ENCODE data around the gene WBP11. TPM values are rescaled to one million over a fixed set of nuclear protein-coding genes. Genes with fewer than 3 reads are reported as not detected.

Gene WBP11
- total RNA-seq, 1 experiment from 2014 or later, result 47.3 TPM

DNA sequence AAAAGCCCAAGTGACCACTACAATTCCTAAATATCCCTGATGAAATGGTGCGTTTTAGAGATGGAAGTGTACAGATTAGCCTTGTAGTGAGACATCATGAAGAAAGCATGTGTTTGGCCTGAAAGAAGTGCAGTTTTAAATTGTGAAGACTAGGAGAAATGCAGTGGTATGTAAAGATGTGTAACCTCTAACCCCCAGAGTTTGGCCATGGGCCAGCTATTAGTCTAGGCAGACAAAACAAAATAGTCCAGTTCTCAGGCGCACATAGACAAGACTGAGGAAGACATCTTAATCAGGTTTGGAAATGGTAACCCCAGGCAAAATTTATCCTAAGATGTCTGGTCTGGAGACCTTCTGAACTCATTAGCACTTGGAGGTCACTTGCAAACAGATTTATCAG lies 23.4 kb downstream of the WBP11 start:
- Histone ChIP-seq H3K36me3 (ENCODE audit: control insufficient read depth, insufficient read depth, low read length) (no peaks in the 10 kb centered on the region; the same call in 1 of the 2 replicates), H3K9me3 (ENCODE audit: control insufficient read depth, insufficient read depth, low read depth, low read length) (no peaks in the 10 kb centered on the region), H3K4me1 (ENCODE audit: control insufficient read depth, insufficient read depth, low read length) (peaks cover 12% of the 10 kb centered on the region), H3K4me3 (ENCODE audit: low read depth in 2 of 2, low read length in 2 of 2) (no peak overlapping the region), H3K27ac (ENCODE audit: low read length) (no peak overlapping the region), H3K27me3 (ENCODE audit: control insufficient read depth, insufficient read depth, low read length) (no peaks in the 10 kb centered on the region)
- ATAC-seq (no peak), DNase-seq (ENCODE audit: low read depth, low spot score) (no peak)
- CTCF ChIA-PET, result no interaction called here
- BruUV-seq (replicated peaks), result no TSS peak
- in situ Hi-C loops (cut with HindIII; ENCODE audit: low pct_unique_long_range_greater_than_20kb, low sequenced_read_pairs), result no loop called here
- intact Hi-C loops (cut with micrococcal nuclease; ENCODE audit: unreplicated experiment), result no loop called here
- TF ChIP-seq REST (IDR thresholded peaks at IDR 0.05; ENCODE audit: insufficient read depth in 1 of 2, low read depth in 2 of 2, low read length in 1 of 2), result no peak
- no peak for TF ChIP-seq CTCF (IDR thresholded peaks at IDR 0.05)
- TF ChIP-seq TCF7L2 (IDR thresholded peaks at IDR 0.05; ENCODE audit: low read depth, low read length), result no peak
- no peak for TF ChIP-seq SIN3A (IDR thresholded peaks at IDR 0.05; ENCODE audit: borderline replicate concordance, insufficient read depth, low read depth, low read length)
- no peak for TF ChIP-seq POLR2AphosphoS5 (IDR thresholded peaks at IDR 0.05; ENCODE audit: low read depth, low read length)
- POLR2A ChIA-PET, result no interaction called here

DNA sequence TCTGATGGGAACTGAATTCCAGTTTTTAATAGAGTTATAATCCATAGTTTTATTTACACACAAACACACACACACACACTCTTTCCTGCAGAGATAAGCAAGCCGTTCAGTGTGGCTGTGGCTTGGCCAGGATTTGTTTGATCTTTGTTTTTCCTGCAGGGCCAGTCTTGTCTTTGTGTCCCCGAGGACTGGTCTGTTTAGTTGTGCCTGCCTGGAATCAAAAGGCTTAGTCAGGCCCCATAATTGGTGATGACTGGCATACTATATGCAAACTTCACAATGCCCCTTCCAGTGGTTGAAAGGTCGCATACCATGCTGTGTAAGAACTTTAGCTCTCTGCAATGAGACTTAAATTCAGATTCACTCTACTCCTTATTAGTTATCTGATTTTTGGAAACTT lies 26.0 kb downstream of the WBP11 start:
- intact Hi-C loops (cut with micrococcal nuclease; ENCODE audit: unreplicated experiment) (no loop called here), in situ Hi-C loops (cut with HindIII; ENCODE audit: low pct_unique_long_range_greater_than_20kb, low sequenced_read_pairs) (no loop called here)
- ChIA-PET CTCF (no interaction called here), POLR2A (no interaction called here)
- no peak for DNase-seq (ENCODE audit: low read depth, low spot score)
- no peak overlapping the region for H3K27ac ChIP-seq (ENCODE audit: low read length)
- no peak overlapping the region for H3K4me3 ChIP-seq (ENCODE audit: low read depth in 2 of 2, low read length in 2 of 2)
- no peaks in the 10 kb centered on the region; the same call in 1 of the 2 replicates for H3K36me3 ChIP-seq (ENCODE audit: control insufficient read depth, insufficient read depth, low read length)
- no TSS peak for BruUV-seq (replicated peaks)
- H3K27me3 ChIP-seq (ENCODE audit: control insufficient read depth, insufficient read depth, low read length), result no peaks in the 10 kb centered on the region
- H3K4me1 ChIP-seq (ENCODE audit: control insufficient read depth, insufficient read depth, low read length), result peaks cover 12% of the 10 kb centered on the region
- H3K9me3 ChIP-seq (ENCODE audit: control insufficient read depth, insufficient read depth, low read depth, low read length), result no peaks in the 10 kb centered on the region
- TF ChIP-seq SIN3A (IDR thresholded peaks at IDR 0.05; ENCODE audit: borderline replicate concordance, insufficient read depth, low read depth, low read length) (no peak), TCF7L2 (IDR thresholded peaks at IDR 0.05; ENCODE audit: low read depth, low read length) (no peak), CTCF (IDR thresholded peaks at IDR 0.05) (no peak), REST (IDR thresholded peaks at IDR 0.05; ENCODE audit: insufficient read depth in 1 of 2, low read depth in 2 of 2, low read length in 1 of 2) (no peak), POLR2AphosphoS5 (IDR thresholded peaks at IDR 0.05; ENCODE audit: low read depth, low read length) (no peak)
- ATAC-seq, result no peak

Measured in Panc1 (cell line).